ENCODE measurements around the gene HNRNPF. TPM values are rescaled to one million over a fixed set of nuclear protein-coding genes. Genes with fewer than 3 reads are reported as not detected.

HNRNPF gene
- total RNA-seq, 2 donors from 2014 or later, result 283 to 299 TPM

GRCh38 chr10:43419997-43420368 is 11.0 kb upstream of the HNRNPF start:
- Mint-ChIP-seq H3K27ac (no peak overlapping the region), H3K4me1 (peaks cover 7% of the 10 kb centered on the region), H3K4me3 (peak overlapping the region; percentile 68), H3K36me3 (ENCODE audit: low read depth) (peaks cover 3% of the 10 kb centered on the region), H3K27me3 (ENCODE audit: insufficient read depth) (peaks cover 13% of the 10 kb centered on the region), H3K9me3 (peaks cover 16% of the 10 kb centered on the region)
- TF ChIP-seq CTCF (conservative IDR thresholded peaks at IDR 0.05), result no peak
- no peaks in the 10 kb centered on the region for H3K36me3 ChIP-seq (ENCODE audit: control insufficient read depth, insufficient read depth, low read length)
- H3K4me3 ChIP-seq (ENCODE audit: low read length), result peak overlapping the region; percentile 73
- H3K9me3 ChIP-seq (ENCODE audit: control insufficient read depth, low read length), result no peaks in the 10 kb centered on the region
- DNase-seq, result no peak
- H3K27ac ChIP-seq (ENCODE audit: low read depth, low read length), result no peak overlapping the region
- no peak overlapping the region for H3K9ac ChIP-seq (ENCODE audit: extremely low read depth, low read length, poor library complexity, severe bottlenecking)
- H3K4me1 ChIP-seq (ENCODE audit: control insufficient read depth, insufficient read depth, low read length), result no peaks in the 10 kb centered on the region
- no peaks in the 10 kb centered on the region for H3K27me3 ChIP-seq (ENCODE audit: control insufficient read depth, insufficient read depth, low read length, poor library complexity, severe bottlenecking)
- WGBS, 2 experiments (ENCODE audit: insufficient coverage in 1 of 2, insufficient read length in 1 of 2), result 84 to 90% methylated on average over 13 to 18 of the region's 18 CpGs

- no peak overlapping the region for H3K27ac Mint-ChIP-seq
- H3K27me3 ChIP-seq (ENCODE audit: control insufficient read depth, insufficient read depth, low read length, poor library complexity, severe bottlenecking), result no peaks in the 10 kb centered on the region
- no peak for TF ChIP-seq CTCF (conservative IDR thresholded peaks at IDR 0.05)
- no peak overlapping the region for H3K4me3 ChIP-seq (ENCODE audit: low read length)
- peaks cover 10% of the 10 kb centered on the region for H3K9me3 Mint-ChIP-seq
- 91 to 95% methylated on average over 10 to 14 of the region's 14 CpGs for WGBS, 2 experiments (ENCODE audit: insufficient coverage in 1 of 2, insufficient read length in 1 of 2)
- no peaks in the 10 kb centered on the region for H3K36me3 Mint-ChIP-seq (ENCODE audit: low read depth)
- no peak for DNase-seq
- no peaks in the 10 kb centered on the region for H3K36me3 ChIP-seq (ENCODE audit: control insufficient read depth, insufficient read depth, low read length)
- H3K27ac ChIP-seq (ENCODE audit: low read depth, low read length), result no peak overlapping the region
- H3K9me3 ChIP-seq (ENCODE audit: control insufficient read depth, low read length), result no peaks in the 10 kb centered on the region
- no peak overlapping the region for H3K4me3 Mint-ChIP-seq
- H3K4me1 ChIP-seq (ENCODE audit: control insufficient read depth, insufficient read depth, low read length), result no peaks in the 10 kb centered on the region
- H3K27me3 Mint-ChIP-seq (ENCODE audit: insufficient read depth), result peaks cover 11% of the 10 kb centered on the region
- peaks cover 4% of the 10 kb centered on the region for H3K4me1 Mint-ChIP-seq
- no peak overlapping the region for H3K9ac ChIP-seq (ENCODE audit: extremely low read depth, low read length, poor library complexity, severe bottlenecking)
Observed at GRCh38 chr10:43417950-43418768, 9.2 kb upstream of the HNRNPF start.

- no peak for TF ChIP-seq CTCF (conservative IDR thresholded peaks at IDR 0.05)
- Mint-ChIP-seq H3K27me3 (ENCODE audit: insufficient read depth) (peaks cover 4% of the 10 kb centered on the region), H3K36me3 (ENCODE audit: low read depth) (no peaks in the 10 kb centered on the region), H3K27ac (no peak overlapping the region), H3K9me3 (no peaks in the 10 kb centered on the region), H3K4me1 (no peaks in the 10 kb centered on the region), H3K4me3 (no peak overlapping the region)
- Histone ChIP-seq H3K36me3 (ENCODE audit: control insufficient read depth, insufficient read depth, low read length) (no peaks in the 10 kb centered on the region), H3K4me1 (ENCODE audit: control insufficient read depth, insufficient read depth, low read length) (no peaks in the 10 kb centered on the region), H3K9ac (ENCODE audit: extremely low read depth, low read length, poor library complexity, severe bottlenecking) (no peak overlapping the region), H3K9me3 (ENCODE audit: control insufficient read depth, low read length) (no peaks in the 10 kb centered on the region), H3K27me3 (ENCODE audit: control insufficient read depth, insufficient read depth, low read length, poor library complexity, severe bottlenecking) (no peaks in the 10 kb centered on the region), H3K27ac (ENCODE audit: low read depth, low read length) (no peak overlapping the region), H3K4me3 (ENCODE audit: low read length) (no peak overlapping the region)
- 91 to 95% methylated on average over 7 to 9 of the region's 10 CpGs for WGBS, 2 experiments (ENCODE audit: insufficient coverage in 1 of 2, insufficient read length in 1 of 2)
- no peak for DNase-seq
Observed at GRCh38 chr10:43415544-43415943, 6.6 kb upstream of the HNRNPF start.
